Sigmoid colon (tissue), 4 donors: Measurements from ENCODE around the gene TDO2.

Experiments used
- EP300 ChIP-seq, 4 donors: sonication (generic); formaldehyde crosslinking; IDR thresholded peaks; one replicate each; pipeline ENCODE4 v1.6.1; 2017; ENCODE audit warnings: antibody characterized with exemption in 4 of 4
- POLR2A ChIP-seq, 2 donors: fragments of 450-650 bp; IDR thresholded peaks; one replicate each; pipeline ENCODE4 v1.6.1; 2016; ENCODE audit warnings: antibody characterized with exemption in 2 of 2, mild to moderate bottlenecking in 2 of 2, moderate library complexity in 2 of 2
- POLR2AphosphoS5 ChIP-seq, 4 donors: sonication (generic); formaldehyde crosslinking; IDR thresholded peaks; one replicate each; pipeline ENCODE4 v1.6.1; 2017; ENCODE audit warnings: antibody characterized with exemption in 4 of 4
- TF ChIP-seq, protein P1 (sequence below), 4 experiments: fragments of 450-650 bp in 3 of 4; fragments of 200-600 bp in 1 of 4; IDR thresholded peaks; one replicate each; pipeline ENCODE4 v1.5.1; 2016 to 2019; ENCODE audit warnings: antibody characterized with exemption in 4 of 4, mild to moderate bottlenecking in 3 of 4, moderate library complexity in 2 of 4

DNA sequence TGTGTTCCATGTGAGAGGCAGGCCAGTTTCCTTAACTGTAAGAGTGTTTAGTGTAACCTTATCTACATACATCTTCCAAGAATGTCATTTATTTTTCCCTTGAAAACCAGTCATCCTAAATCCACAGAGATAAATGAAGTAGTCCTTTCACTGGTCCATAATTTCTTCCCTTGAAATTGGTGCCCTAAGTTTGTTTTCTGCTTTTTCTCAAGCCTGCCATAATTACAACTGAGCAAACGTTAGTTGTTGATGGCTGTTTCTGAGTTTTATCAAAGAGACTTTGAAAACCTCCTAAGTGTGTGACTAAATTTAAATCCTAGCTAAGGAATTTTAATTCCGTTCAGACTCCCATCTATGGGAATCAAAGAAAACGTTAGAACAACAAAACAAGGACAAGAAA is 3.6 kb upstream of the TDO2 start:
- TF ChIP-seq, protein P1, sequence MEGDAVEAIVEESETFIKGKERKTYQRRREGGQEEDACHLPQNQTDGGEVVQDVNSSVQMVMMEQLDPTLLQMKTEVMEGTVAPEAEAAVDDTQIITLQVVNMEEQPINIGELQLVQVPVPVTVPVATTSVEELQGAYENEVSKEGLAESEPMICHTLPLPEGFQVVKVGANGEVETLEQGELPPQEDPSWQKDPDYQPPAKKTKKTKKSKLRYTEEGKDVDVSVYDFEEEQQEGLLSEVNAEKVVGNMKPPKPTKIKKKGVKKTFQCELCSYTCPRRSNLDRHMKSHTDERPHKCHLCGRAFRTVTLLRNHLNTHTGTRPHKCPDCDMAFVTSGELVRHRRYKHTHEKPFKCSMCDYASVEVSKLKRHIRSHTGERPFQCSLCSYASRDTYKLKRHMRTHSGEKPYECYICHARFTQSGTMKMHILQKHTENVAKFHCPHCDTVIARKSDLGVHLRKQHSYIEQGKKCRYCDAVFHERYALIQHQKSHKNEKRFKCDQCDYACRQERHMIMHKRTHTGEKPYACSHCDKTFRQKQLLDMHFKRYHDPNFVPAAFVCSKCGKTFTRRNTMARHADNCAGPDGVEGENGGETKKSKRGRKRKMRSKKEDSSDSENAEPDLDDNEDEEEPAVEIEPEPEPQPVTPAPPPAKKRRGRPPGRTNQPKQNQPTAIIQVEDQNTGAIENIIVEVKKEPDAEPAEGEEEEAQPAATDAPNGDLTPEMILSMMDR (IDR thresholded peaks at IDR 0.05): no peak
- TF ChIP-seq POLR2A (IDR thresholded peaks at IDR 0.05) (no peak), EP300 (IDR thresholded peaks at IDR 0.05) (no peak), POLR2AphosphoS5 (IDR thresholded peaks at IDR 0.05) (no peak)
